Stimulated activated CD8-positive, alpha-beta memory T cell treated with anti-CD3 and anti-CD28 coated beads, Interleukin-2, amount 100 ng/mL, for 1 hour (primary cell): ENCODE results near the gene CZIB.
"Not testable (repeated sequence)": the region's sequence is repeated elsewhere in the genome, so short reads cannot be mapped to it uniquely, and the experiment has no call there.

Experiments
- DNase-seq, 2 donors: peaks; one replicate each; pipeline ENCODE4 v3.0.0-alpha.2; 2020; ENCODE audit warnings: low read depth in 2 of 2

The CZIB gene

DNA sequence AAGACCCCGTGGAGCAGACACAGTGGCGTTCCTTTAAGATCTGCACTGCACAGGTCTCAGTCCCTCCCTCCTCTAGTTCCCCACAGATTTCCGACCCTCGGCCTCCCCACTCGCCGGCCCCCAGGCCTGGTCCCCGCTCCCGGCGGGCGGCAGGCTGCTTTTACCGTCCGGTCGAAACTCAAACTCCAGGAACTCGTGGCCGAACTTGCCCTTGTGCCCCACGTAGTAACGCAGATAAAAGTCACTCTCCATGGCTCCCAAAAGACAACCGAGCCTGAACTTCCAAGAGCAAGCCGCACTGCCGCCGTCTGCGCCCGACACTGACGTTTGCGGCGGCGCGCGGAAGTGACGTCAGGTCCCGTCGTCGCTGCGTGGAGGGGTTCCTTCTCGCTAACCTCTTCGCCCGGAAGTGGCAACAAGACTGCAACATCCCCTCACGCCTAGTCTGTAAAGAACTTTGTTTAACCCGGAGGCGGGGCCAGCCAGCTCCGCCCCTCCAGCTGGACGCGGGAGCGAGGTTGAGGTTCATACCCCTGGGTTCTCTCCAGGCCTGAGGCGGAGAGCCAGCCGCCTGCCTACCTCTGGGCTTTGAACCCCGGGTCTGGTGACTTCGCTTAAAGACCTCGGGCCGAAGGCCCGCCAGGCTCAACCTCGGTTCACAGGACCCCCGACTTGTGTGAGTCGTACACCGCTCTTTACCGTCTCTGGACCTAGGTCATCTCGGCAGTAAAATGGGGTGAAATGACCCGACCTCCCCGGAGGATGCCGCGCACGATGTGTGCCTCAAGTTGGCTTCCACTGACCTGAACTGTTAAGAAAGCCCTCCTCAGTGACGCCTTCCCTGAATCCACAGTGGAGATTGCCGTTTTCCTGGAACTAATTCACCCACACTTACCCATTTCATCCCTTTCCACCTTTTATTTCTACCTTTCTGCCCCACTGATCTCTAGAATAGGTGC, 18.0 kb upstream of the CZIB start, which contains the start of gene MAGOH:
Gene MAGOH, minus strand, starts transcription at position 322 of the 959 bp plus-strand sequence. Its CDS starts 70 bp downstream, at position 252.
- peak; percentile 87 to 90 for DNase-seq

DNA sequence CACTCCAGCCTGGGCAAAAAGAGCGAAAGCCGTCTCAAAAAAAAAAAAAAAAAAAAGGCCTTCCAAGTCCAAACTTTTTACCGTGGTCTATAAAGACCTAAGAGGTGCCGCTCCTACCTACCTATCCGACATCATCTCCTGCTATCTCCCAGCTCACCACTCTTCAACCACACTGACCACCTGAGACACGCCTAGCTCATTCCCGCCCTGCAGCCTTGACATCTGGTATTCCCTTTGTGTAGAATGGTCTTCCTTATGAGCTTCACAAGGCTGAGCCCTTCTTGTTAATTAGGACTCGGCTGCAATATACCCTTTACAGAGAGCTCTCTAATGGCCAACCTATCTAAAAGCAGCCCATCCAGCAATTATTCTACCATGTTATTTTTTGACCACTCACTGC, 17.2 kb upstream of the CZIB start:
- no peak for DNase-seq

DNA sequence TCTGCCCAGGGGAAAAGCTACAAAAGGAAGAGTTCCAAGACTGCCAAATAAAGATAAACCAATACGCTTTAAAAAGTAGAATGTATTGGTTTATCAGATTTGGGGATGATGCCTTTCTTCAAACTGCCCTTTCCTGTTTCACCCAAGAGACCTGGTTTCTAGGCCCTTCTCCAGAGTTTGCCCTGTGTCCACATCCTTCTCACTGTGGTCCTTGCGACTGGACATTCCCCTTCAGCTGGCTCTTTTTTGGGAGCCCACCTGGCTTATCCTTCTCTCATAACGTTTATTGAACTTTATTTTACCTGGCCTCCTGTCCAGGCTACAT, 490 bp upstream of the CZIB start:
- no peak for DNase-seq

DNA sequence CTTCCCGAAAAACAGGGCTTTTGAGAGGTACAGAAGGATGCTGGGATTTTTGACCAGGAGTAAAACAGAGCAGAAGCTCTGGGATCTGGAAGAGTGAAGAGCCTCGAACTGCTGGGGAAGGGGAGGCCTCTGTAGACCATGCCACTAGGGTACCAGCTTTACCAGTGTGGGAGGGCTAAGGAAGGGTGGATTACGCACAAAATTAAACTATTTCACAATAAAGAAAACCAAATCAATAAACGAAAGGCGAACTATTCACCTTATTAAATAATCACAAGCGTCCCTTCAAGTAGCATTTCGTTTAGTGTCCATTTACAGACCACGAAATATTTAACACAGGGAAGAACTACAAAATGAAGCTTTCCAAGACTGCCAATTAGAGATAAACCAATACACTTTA, 723 bp downstream of the CZIB start:
- DNase-seq, result no peak

DNA sequence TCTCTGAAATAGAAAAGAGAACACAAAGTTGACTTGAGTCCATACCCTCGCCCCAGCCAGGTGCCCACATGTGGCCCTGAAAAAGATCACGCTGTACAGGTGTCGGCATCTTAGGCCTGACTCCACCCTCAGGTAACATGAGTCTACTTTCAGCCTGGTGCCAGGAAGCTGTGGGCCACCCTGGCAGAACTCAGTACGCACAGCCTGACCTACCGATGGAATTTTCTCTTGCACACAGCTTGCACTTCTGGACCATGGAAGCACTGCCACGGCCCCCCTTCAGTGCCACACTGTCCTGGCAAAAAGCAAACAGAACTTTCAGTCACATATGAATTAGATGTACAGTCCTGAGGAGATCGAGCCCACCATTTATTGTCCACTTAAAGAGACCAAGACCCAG, 2.2 kb downstream of the CZIB start:
- no peak for DNase-seq

DNA sequence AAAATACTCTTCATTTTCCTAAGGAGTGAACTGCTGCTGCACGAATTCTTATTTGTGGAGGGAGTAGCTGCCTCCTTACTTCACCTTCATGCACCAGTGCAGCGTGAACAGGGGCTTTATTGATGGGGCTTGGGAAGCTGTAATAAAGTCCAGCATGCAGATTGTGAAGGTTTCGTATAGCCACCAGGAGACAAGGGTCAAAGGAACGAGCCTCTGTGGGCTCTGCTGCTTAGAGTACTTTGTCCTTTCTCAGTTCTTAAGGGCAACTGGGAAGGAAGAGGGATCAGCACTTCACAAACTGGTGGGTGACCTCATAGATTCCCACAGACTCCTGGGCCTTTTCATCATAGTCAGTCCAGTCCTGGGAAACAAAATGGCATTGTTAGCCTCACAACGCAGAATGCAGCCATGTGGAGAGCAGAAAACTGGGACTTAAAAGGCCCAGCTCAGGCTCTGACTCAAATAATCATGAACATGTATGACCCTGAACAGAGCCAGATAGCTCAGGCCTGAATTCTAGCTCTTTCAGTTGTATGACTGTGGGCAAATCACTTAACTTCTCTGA, 6.0 kb downstream of the CZIB start:
- no peak for DNase-seq

DNA sequence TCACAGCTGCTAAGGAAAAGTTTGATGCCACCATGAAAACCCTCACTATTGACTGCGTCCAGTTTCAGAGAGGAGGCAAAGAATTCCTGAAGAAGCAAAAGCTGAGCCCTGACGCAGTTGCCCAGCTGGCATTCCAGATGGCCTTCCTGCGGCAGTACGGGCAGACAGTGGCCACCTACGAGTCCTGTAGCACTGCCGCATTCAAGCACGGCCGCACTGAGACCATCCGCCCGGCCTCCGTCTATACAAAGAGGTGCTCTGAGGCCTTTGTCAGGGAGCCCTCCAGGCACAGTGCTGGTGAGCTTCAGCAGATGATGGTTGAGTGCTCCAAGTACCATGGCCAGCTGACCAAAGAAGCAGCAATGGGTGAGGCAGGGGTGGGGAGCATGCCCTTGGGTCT, 9.5 kb downstream of the CZIB start:
- no peak for DNase-seq

DNA sequence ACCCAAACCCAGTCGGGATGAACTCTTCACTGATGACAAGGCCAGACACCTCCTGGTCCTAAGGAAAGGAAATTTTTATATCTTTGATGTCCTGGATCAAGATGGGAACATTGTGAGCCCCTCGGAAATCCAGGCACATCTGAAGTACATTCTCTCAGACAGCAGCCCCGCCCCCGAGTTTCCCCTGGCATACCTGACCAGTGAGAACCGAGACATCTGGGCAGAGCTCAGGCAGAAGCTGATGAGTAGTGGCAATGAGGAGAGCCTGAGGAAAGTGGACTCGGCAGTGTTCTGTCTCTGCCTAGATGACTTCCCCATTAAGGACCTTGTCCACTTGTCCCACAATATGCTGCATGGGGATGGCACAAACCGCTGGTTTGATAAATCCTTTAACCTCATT, 10.1 kb downstream of the CZIB start:
- no peak for DNase-seq

DNA sequence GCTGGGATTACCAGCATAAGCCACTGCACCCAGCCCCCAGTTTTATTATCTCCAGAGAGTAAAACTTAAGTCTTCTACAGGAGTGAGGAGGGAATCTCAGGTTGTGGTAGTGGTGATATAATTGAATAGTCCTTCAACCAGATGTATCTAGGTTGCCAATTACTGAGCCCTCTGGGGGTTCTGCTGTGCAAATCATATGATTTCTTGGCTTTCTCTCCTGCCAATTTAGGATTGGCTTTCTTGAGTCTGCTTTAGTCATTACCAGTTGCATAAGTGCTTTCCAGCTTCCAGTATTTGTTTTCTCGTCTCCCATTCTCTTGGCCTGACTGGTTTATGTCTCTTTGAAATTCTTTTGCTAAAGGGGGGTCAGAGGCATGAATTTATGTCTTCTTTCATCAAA, 12.7 kb downstream of the CZIB start:
- no peak for DNase-seq

DNA sequence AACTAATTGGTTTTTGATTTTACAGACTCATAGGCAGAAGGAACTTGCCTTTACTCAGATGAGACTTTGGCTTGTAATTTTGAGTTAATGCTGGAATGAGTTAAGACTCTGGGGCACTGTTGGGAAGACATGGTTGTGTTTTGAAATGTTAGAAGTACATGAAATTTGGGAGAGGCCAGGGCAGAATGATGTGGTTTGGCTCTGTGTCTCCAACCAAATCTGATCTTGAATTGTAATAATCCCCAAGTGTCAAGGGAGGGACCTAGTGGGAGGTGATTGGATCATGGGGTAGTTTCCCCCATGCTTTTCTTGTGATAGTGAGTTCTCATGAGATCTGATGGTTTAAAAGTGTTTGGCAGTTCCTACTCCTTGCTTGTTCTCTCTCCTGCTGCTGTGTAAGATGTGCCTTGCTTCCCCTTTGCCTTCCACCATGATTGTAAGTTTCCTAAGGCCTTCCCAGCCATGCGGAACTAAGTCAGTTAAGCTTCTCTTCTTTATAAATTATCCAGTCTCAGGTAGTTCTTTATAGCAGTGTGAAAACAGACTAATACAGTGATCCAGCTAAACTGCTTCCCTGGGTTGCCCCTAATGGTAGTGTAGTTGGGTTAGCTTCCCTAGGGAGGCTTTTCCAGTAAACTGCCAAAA, 13.6 kb downstream of the CZIB start:
- DNase-seq, result no peak

DNA sequence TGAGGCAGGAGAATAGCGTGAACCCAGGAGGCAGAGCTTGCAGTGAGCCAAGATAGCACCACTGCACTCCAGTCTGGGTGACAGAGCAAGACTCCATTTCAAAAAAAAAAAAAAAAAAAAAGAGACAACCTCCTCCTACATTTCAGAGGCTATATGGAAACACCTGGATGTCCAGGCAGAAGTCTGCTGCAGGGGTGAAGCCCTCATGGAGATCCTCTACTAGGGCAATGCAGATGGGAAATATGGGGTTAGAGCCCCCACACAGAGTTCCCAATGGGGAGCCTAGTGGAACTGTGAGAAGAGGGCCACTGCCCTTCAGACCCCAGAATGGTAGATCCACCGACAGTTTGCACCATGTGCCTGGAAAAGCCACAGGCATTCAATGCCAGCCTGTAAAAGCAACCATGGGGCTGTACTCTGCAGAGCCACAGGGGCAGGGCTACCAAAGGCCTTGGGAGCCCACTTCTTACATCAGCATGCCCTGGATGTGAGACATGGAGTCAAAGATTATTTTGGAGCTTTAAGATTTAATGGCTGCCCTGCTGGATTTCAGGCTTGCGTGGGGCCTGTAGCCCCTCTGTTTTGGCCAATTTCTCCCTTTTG, 14.2 kb downstream of the CZIB start:
- DNase-seq, result not testable (repeated sequence)

DNA sequence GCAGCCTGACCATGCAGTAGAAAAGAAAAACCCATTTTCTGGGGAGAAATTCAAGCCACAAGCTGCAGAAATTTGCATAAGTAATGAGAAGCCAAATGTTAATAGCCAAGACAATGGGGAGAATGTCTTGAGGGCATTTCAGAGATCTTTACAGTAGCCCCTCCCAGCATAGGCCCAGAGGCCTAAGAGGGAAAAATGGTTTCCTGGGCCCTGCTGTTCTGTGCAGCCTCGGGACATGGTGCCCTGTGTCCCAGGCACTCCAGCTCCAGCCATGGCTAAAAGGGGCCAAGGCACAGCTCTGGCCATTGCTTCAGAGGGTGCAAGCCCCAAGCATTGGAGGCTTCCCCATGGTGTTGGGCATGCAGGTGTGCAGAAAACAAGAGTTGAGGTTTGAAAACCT, 14.9 kb downstream of the CZIB start:
- not testable (repeated sequence) for DNase-seq

DNA sequence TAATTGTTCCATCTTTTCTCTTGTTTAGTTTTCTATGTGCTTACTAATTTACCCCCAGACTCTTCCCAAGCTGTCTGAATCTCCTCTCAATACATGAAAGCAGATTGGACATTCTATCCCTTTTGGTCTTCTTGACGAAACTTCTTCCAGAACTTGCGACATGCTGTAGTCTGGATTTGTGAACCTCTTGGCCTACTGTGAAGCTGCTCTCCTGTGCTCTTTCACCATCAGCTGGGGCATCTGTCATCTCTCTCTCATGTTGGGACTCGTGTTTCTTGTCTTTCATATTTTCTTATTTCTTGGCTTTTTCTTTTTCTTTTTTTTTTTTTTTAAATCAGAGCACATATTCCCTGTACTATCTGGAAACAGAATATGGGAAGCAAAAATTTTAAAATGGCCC, 17.0 kb downstream of the CZIB start:
- DNase-seq, result no peak

DNA sequence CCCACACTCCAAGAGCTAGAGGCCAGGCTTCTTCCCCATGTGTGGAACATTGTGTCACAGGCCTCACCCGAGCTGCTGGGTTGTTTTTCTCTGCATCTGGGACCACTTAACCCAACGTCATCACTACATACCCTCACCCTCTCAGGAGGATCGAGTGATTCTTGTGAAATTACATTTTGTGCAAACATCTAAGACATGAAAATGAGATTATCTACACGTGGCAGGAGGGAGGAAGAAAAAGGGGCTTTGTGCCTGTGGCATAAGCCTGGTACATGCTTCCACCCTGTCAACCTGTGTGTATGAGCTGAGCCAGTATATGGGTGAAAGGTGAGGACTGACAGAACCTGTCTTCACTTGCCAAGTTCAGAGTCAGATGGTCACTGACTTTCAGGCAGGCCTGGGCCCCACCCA, 22.2 kb downstream of the CZIB start:
- DNase-seq, result no peak

DNA sequence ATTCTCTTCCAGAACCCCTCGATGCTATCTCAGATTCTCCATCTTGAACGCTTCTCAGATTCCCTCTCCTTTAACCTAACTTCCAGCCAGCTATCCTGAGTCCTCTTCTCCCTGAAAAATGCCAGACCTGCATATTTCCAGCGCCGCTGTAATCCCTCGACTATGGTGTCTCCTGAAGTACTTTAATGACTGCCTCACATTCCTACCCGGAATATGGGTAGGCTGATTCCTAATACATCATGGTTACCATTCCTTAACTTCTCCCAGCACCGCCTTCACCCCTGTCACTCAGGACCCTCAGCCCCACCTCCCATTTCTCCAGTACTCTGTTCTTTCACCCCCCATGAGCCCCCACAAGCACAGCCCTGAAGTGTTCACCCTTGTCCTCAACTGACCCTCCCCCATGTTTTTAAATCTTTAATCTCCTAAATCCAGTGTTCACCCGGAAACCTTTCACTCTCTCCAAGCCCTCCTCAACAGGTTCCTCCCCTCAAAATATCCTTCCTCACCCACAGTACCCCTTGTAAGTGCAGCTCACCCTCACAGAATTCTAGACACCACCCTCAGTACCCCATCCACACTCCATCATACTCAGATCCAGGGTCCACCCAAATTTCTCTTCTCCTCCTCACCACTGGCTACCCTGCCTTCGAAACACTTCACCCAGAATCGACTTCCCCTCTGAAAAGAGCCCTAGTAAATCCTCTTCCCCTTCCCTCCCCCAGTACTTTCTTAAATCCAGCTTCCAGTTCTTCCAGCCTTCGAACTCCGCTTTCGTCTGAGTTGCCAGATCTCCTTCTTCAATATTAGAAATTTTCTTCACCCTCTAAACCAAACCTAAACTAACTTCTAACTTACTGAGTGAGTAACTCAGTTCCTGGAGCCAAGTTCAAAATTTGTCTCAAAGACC, 22.9 kb downstream of the CZIB start:
- no peak for DNase-seq

DNA sequence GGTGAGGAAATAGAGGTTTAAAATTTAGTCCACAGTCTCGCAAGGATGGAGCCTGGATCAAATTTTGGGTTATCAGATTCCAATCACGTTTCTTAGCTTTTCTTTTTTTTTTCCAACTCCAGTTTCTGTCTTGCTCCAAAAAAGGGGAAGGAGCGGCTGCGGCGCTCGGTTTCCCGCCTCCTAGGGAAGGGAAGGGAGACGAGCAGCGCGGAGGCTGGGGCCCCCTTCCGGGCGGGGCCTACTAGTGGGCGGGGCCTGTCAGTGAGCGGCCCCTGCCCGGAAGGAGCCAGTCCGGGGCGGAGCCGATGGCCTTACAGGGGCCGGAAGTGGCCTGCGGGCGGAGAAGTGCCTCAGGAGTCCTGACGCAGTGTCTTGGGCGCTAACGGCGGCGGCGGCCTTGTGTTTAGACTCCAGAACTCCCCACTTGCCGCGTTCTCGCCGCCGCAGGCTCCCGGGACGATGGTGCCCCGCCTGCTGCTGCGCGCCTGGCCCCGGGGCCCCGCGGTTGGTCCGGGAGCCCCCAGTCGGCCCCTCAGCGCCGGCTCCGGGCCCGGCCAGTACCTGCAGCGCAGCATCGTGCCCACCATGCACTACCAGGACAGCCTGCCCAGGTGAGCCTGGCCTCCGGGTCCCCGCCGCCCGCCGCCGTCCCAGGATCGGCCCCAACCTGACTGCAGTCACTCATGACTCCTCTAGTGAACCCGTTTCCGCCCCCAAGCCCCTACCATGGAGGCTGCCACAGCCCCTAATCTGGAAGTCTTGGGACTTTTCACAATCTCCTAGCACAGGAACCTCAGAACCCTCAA, 23.7 kb downstream of the CZIB start, which contains the start of gene CPT2:
Gene CPT2, plus strand, starts transcription at position 340 of the 806 bp plus-strand sequence. Its CDS starts 120 bp downstream, at position 460.
- peak; percentile 83 for DNase-seq

DNA sequence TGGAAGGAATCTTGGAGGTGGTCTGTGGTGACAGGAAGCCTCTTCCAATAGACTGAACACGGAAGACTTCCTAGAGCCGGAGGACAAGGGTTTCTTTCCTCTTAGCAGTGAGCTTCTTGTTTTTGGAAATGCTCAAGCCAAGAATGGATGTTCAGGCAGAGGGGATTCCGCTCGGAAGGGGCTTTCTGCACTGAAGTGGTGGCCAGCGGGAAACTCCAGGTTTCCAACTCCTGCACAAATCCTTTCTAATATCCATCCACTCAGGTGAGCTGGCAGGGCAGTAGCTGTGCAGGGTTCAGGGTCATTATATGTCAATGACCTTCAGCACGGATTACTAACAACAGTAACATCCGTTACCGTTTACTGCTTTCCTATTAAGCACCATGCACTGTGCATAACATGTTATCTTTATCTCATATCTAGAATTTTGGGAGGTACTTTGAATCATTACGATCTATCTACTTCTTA, 24.4 kb downstream of the CZIB start:
- no peak for DNase-seq

DNA sequence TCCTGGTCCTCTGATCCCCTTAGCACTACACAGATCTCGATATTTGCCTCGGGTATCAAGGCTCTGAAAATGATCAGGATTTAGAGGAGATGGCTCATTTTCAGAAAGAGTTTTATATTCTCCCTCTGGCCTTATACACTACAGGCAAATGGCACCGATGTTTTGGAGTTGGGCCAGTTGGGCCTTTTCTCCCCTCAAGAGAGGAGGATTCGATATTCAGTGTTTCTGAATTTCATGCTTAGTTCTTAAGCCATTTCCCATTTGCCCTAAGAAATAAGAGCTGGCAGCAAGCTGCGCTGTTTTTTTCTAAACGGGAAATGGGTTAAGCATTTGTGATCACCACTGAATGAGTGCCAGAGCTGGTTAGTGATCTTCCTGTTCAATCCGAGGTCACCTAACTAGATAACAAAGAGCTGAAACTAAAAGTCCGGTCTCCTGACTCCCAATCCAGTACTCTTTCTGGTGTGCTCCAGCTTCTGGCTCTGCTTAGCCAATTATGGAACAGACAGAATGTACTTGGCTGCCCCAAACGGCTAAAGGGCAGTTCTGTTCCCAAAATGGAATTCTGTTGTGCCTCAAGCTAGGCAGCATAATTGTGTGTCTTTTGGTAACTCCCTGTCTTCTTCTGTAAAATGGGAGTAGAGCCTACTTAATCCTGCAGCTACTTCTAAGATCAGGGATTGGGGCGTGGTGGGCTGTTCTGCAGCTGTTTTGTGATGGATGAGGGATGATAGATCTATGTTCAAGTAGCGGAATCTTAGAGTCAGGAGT, 25.0 kb downstream of the CZIB start:
- no peak for DNase-seq

DNA sequence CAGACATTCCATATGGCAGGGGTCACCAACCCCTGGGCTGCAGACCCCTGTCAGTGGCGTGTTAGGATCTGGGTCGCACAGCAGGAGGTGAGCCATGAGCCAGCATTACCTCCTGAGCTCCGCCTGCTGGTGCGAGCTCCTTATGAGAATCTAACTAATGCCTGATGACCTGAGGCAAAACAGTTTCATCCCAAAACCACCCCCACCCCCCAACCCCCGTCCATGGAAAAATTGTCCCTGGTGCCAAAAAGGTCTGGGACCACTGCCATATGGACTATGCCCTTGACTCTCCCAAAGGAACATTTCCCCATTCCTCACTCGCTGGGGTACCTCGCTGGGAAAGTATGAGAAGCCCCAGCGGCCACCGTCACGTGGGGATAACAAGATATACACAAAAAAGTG, 30.2 kb downstream of the CZIB start:
- no peak for DNase-seq

DNA sequence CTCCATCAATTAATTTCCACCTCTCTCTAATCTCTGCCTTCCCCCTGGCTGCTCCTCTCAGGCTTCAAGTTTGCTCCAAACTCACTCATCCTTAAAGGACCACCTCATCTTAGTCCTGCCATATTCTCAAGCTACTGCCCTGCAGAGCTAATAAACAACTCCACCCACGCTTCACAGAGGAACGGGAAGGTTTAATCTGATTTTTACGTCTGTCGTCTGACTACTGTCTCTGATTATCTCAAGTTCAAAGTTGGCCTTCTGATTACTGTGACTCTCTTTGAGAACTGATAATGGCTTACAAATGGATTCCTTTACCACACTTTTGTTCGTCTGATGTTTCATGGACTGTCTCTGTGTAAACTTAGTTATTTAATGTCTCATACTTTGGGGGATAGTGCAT, 31.4 kb downstream of the CZIB start:
- no peak for DNase-seq
